Peyer's patch (tissue), 4 donors: ENCODE measurements around the gene HSBP1L1.

Experiments used
- CTCF ChIP-seq, 6 experiments: fragments of 450-650 bp in 4 of 6; fragments of 200-600 bp in 2 of 6; sonication (generic) in 1 of 6; IDR thresholded peaks; one replicate each; pipeline ENCODE4 v1.5.1; 2017 to 2019; ENCODE audit warnings: antibody characterized with exemption in 6 of 6, mild to moderate bottlenecking in 3 of 6, moderate library complexity in 1 of 6
- POLR2A ChIP-seq, 2 donors: fragments of 450-650 bp; IDR thresholded peaks; one replicate each; pipeline ENCODE4 v1.5.1; 2017; ENCODE audit warnings: antibody characterized with exemption in 2 of 2, mild to moderate bottlenecking in 2 of 2, moderate library complexity in 2 of 2

DNA sequence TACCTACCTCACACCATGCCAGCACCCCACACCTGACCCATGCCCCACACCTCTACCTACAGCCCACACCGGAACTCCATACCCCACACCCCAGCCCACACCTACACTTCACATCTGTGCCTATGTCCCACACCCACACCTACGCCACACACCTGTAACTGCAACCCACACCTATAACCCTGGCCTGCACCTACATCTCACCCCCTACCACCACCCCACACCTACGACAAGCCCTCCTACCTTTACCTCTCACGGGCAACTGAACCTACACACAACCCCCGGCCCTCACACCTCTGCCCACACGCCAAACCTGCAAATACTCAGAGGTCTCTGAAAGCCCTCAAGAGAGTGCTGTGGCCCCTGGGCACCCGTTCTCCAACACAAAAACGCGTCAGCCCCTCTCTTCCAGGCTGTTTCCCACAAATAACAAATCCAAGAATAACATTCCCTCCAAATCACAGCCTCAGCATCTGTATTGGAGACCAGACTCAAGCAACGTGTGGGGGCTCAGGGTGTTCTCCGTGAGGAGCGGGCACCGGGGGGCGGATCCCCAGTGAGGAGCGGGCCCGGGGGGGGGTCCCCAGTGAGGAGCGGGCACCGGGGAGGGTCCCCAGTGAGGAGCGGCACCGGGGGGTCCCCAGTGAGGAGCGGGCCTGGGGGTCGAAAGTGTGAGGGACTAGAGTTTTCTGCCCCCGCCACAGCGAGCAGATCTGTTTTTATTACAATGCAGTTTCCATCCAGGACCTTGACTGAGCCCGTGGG, 46.4 kb upstream of the HSBP1L1 start:
- TF ChIP-seq CTCF (IDR thresholded peaks at IDR 0.05): no peak
- no peak for TF ChIP-seq POLR2A (IDR thresholded peaks at IDR 0.05)
